ENCODE results near the gene NTRK3. TPM values are rescaled to one million over a fixed set of nuclear protein-coding genes. Genes with fewer than 3 reads are reported as not detected.

NTRK3 gene
- polyA plus RNA-seq, 1 donor from 2014 or later = 42.7 TPM

DNA sequence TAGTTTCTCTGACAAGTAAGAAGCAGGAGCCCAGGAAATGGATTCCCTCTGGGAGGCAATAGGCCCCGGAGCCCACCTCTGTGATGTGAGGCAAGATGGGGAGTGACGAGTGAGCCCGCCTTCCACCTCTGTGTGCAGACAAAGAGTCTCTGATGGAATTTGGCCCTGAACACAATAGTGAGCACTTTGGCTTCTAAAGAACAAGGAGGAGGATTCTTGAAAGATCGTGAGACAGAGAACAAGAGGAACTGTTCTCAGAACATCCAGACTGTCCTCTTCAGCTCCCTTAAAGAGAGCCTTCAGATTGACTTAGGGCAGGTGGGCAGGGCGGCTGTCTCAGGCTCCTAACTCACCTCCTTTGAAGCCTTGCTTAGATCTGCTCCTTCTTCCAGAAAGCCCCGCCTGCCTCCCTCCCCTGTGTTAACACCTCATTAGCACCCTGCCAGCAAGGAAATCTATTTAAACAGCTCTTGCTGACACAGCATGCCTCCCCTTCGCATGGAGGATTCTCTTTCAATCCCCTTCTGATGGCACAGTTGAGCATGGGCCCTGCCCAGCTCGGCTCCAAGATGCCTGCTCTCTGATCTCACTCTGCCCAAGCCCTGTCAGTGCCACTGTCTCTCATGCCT, 430.3 kb downstream of the NTRK3 start:
- H3K9me2 ChIP-seq (ENCODE audit: insufficient read depth, low read length) = no peaks in the 10 kb centered on the region
- H3K36me3 ChIP-seq (ENCODE audit: insufficient read depth, low read length) = no peaks in the 10 kb centered on the region
- H3K9me3 ChIP-seq (ENCODE audit: low read length) = no peaks in the 10 kb centered on the region
- H3K4me2 ChIP-seq (ENCODE audit: low read length) = no peak overlapping the region
- no peaks in the 10 kb centered on the region for H4K20me1 ChIP-seq (ENCODE audit: insufficient read depth)
- H3F3A ChIP-seq (ENCODE audit: insufficient read depth, low read length, poor library complexity, severe bottlenecking) = no peaks in the 10 kb centered on the region
- H3K27ac ChIP-seq (ENCODE audit: low read length) = no peak overlapping the region
- no peaks in the 10 kb centered on the region for H3K79me2 ChIP-seq (replicated peaks; ENCODE audit: insufficient read depth, low read length)
- no peak overlapping the region for H3K4me3 ChIP-seq (ENCODE audit: low read length)
- no peak overlapping the region for H2AFZ ChIP-seq (ENCODE audit: low read depth, low read length)
- H3K27me3 ChIP-seq (ENCODE audit: insufficient read depth, low read depth, low read length) = no peaks in the 10 kb centered on the region
- H3K9ac ChIP-seq (ENCODE audit: low read length) = no peak overlapping the region
- no peak for TF ChIP-seq EZH2 (IDR thresholded peaks at IDR 0.05; ENCODE audit: borderline replicate concordance, insufficient read depth, low read length, poor library complexity, severe bottlenecking)
- no peak for TF ChIP-seq TAF1 (IDR thresholded peaks at IDR 0.05; ENCODE audit: low read depth)
- TF ChIP-seq POLR2AphosphoS5 (IDR thresholded peaks at IDR 0.05) = no peak

- H3K9ac ChIP-seq (ENCODE audit: low read length) = no peak overlapping the region
- no peaks in the 10 kb centered on the region for H3K27me3 ChIP-seq (ENCODE audit: insufficient read depth, low read depth, low read length)
- no peaks in the 10 kb centered on the region for H3K79me2 ChIP-seq (replicated peaks; ENCODE audit: insufficient read depth, low read length)
- H3K4me2 ChIP-seq (ENCODE audit: low read length) = no peak overlapping the region
- H3F3A ChIP-seq (ENCODE audit: insufficient read depth, low read length, poor library complexity, severe bottlenecking) = no peaks in the 10 kb centered on the region
- no peak overlapping the region for H2AFZ ChIP-seq (ENCODE audit: low read depth, low read length)
- H3K27ac ChIP-seq (ENCODE audit: low read length) = no peak overlapping the region
- no peaks in the 10 kb centered on the region for H3K9me3 ChIP-seq (ENCODE audit: low read length)
- H4K20me1 ChIP-seq (ENCODE audit: insufficient read depth) = no peaks in the 10 kb centered on the region
- no peak overlapping the region for H3K4me3 ChIP-seq (ENCODE audit: low read length)
- no peaks in the 10 kb centered on the region for H3K36me3 ChIP-seq (ENCODE audit: insufficient read depth, low read length)
- no peak for TF ChIP-seq POLR2AphosphoS5 (IDR thresholded peaks at IDR 0.05)
- no peak for TF ChIP-seq CTCF (IDR thresholded peaks at IDR 0.05; ENCODE audit: poor library complexity, severe bottlenecking)
- TF ChIP-seq SMC3 (conservative IDR thresholded peaks at IDR 0.05; ENCODE audit: poor library complexity) = no peak
- no peak for TF ChIP-seq REST (IDR thresholded peaks at IDR 0.05; ENCODE audit: borderline replicate concordance)
- TF ChIP-seq EP300 (conservative IDR thresholded peaks at IDR 0.05; ENCODE audit: poor library complexity, severe bottlenecking) = no peak
- TF ChIP-seq EZH2 (IDR thresholded peaks at IDR 0.05; ENCODE audit: borderline replicate concordance, insufficient read depth, low read length, poor library complexity, severe bottlenecking) = no peak
- no peak for TF ChIP-seq MXI1 (conservative IDR thresholded peaks at IDR 0.05; ENCODE audit: poor library complexity, severe bottlenecking)
- TF ChIP-seq TAF1 (IDR thresholded peaks at IDR 0.05; ENCODE audit: low read depth) = no peak
- TF ChIP-seq RAD21 (conservative IDR thresholded peaks at IDR 0.05) = no peak
- H3K9me2 ChIP-seq (ENCODE audit: insufficient read depth, low read length) = no peaks in the 10 kb centered on the region
These were observed 437.8 kb downstream of the NTRK3 start for GRCh38 chr15:87818756-87819155.

Data from neural cell (in vitro differentiated cells).